ENCODE data around the gene UNC13D.

Gene UNC13D

GRCh38 chr17:75876938-75877751 lies 32.9 kb upstream of the UNC13D start (continued):
- TF ChIP-seq ZNF514 (tag by site-specific recombination; IDR thresholded peaks at IDR 0.05) (no peak), ZNF76 (tag by site-specific recombination; IDR thresholded peaks at IDR 0.05; ENCODE audit: borderline replicate concordance, low read depth) (no peak), KLF9 (tag by site-specific recombination; IDR thresholded peaks at IDR 0.05; ENCODE audit: low read depth) (0 out of 2 replicates have a peak, but pooled peaks have one; percentile 12), ZFP3 (tag by site-specific recombination; IDR thresholded peaks at IDR 0.05; ENCODE audit: low read depth) (no peak), ZNF112 (tag by site-specific recombination; IDR thresholded peaks at IDR 0.05) (no peak), ZNF433 (tag by site-specific recombination; IDR thresholded peaks at IDR 0.05; ENCODE audit: low read depth) (no peak), ZNF596 (tag by site-specific recombination; IDR thresholded peaks at IDR 0.05) (no peak), ZNF366 (tag by site-specific recombination; conservative IDR thresholded peaks at IDR 0.05) (peak; percentile 43; the same call in 1 of the 2 replicates), ZNF707 (tag by site-specific recombination; IDR thresholded peaks at IDR 0.05) (no peak), ZNF239 (tag by site-specific recombination; IDR thresholded peaks at IDR 0.05) (no peak), ZBTB48 (tag by site-specific recombination; IDR thresholded peaks at IDR 0.05) (no peak), ZNF362 (tag by site-specific recombination; IDR thresholded peaks at IDR 0.05) (no peak), KLF1 (tag by site-specific recombination; IDR thresholded peaks at IDR 0.05) (peak; percentile 68; the same call in 1 of the 2 replicates), HOXD13 (CRISPR knock-in tag; IDR thresholded peaks at IDR 0.05; ENCODE audit: borderline replicate concordance) (0 out of 2 replicates have a peak, but pooled peaks have one; percentile 33), ZNF544 (tag by site-specific recombination; IDR thresholded peaks at IDR 0.05) (no peak), ZNF626 (tag by site-specific recombination; IDR thresholded peaks at IDR 0.05) (no peak), KLF7 (tag by site-specific recombination; IDR thresholded peaks at IDR 0.05; ENCODE audit: borderline replicate concordance) (no peak), SP2 (tag by site-specific recombination; IDR thresholded peaks at IDR 0.05) (peak; percentile 58), ZNF529 (tag by site-specific recombination; IDR thresholded peaks at IDR 0.05; ENCODE audit: insufficient replicate concordance) (no peak), ZNF560 (tag by site-specific recombination; IDR thresholded peaks at IDR 0.05; ENCODE audit: borderline replicate concordance) (no peak), ZNF501 (tag by site-specific recombination; IDR thresholded peaks at IDR 0.05) (no peak), ZNF48 (tag by site-specific recombination; IDR thresholded peaks at IDR 0.05) (no peak), ZNF624 (tag by site-specific recombination; IDR thresholded peaks at IDR 0.05) (no peak), ZBTB8A (tag by site-specific recombination; IDR thresholded peaks at IDR 0.05) (peak; percentile 87), GLIS2 (tag by site-specific recombination; IDR thresholded peaks at IDR 0.05) (peak; percentile 74)
- TF ChIP-seq, protein P1, sequence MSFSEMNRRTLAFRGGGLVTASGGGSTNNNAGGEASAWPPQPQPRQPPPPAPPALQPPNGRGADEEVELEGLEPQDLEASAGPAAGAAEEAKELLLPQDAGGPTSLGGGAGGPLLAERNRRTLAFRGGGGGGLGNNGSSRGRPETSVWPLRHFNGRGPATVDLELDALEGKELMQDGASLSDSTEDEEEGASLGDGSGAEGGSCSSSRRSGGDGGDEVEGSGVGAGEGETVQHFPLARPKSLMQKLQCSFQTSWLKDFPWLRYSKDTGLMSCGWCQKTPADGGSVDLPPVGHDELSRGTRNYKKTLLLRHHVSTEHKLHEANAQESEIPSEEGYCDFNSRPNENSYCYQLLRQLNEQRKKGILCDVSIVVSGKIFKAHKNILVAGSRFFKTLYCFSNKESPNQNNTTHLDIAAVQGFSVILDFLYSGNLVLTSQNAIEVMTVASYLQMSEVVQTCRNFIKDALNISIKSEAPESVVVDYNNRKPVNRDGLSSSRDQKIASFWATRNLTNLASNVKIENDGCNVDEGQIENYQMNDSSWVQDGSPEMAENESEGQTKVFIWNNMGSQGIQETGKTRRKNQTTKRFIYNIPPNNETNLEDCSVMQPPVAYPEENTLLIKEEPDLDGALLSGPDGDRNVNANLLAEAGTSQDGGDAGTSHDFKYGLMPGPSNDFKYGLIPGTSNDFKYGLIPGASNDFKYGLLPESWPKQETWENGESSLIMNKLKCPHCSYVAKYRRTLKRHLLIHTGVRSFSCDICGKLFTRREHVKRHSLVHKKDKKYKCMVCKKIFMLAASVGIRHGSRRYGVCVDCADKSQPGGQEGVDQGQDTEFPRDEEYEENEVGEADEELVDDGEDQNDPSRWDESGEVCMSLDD (tag by site-specific recombination; IDR thresholded peaks at IDR 0.05) = 0 out of 2 replicates have a peak, but pooled peaks have one; percentile 25
- TF ChIP-seq, protein P2, sequence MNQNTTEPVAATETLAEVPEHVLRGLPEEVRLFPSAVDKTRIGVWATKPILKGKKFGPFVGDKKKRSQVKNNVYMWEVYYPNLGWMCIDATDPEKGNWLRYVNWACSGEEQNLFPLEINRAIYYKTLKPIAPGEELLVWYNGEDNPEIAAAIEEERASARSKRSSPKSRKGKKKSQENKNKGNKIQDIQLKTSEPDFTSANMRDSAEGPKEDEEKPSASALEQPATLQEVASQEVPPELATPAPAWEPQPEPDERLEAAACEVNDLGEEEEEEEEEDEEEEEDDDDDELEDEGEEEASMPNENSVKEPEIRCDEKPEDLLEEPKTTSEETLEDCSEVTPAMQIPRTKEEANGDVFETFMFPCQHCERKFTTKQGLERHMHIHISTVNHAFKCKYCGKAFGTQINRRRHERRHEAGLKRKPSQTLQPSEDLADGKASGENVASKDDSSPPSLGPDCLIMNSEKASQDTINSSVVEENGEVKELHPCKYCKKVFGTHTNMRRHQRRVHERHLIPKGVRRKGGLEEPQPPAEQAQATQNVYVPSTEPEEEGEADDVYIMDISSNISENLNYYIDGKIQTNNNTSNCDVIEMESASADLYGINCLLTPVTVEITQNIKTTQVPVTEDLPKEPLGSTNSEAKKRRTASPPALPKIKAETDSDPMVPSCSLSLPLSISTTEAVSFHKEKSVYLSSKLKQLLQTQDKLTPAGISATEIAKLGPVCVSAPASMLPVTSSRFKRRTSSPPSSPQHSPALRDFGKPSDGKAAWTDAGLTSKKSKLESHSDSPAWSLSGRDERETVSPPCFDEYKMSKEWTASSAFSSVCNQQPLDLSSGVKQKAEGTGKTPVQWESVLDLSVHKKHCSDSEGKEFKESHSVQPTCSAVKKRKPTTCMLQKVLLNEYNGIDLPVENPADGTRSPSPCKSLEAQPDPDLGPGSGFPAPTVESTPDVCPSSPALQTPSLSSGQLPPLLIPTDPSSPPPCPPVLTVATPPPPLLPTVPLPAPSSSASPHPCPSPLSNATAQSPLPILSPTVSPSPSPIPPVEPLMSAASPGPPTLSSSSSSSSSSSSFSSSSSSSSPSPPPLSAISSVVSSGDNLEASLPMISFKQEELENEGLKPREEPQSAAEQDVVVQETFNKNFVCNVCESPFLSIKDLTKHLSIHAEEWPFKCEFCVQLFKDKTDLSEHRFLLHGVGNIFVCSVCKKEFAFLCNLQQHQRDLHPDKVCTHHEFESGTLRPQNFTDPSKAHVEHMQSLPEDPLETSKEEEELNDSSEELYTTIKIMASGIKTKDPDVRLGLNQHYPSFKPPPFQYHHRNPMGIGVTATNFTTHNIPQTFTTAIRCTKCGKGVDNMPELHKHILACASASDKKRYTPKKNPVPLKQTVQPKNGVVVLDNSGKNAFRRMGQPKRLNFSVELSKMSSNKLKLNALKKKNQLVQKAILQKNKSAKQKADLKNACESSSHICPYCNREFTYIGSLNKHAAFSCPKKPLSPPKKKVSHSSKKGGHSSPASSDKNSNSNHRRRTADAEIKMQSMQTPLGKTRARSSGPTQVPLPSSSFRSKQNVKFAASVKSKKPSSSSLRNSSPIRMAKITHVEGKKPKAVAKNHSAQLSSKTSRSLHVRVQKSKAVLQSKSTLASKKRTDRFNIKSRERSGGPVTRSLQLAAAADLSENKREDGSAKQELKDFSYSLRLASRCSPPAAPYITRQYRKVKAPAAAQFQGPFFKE (tag by site-specific recombination; IDR thresholded peaks at IDR 0.05; ENCODE audit: borderline replicate concordance) = no peak
- TF ChIP-seq, protein P3, sequence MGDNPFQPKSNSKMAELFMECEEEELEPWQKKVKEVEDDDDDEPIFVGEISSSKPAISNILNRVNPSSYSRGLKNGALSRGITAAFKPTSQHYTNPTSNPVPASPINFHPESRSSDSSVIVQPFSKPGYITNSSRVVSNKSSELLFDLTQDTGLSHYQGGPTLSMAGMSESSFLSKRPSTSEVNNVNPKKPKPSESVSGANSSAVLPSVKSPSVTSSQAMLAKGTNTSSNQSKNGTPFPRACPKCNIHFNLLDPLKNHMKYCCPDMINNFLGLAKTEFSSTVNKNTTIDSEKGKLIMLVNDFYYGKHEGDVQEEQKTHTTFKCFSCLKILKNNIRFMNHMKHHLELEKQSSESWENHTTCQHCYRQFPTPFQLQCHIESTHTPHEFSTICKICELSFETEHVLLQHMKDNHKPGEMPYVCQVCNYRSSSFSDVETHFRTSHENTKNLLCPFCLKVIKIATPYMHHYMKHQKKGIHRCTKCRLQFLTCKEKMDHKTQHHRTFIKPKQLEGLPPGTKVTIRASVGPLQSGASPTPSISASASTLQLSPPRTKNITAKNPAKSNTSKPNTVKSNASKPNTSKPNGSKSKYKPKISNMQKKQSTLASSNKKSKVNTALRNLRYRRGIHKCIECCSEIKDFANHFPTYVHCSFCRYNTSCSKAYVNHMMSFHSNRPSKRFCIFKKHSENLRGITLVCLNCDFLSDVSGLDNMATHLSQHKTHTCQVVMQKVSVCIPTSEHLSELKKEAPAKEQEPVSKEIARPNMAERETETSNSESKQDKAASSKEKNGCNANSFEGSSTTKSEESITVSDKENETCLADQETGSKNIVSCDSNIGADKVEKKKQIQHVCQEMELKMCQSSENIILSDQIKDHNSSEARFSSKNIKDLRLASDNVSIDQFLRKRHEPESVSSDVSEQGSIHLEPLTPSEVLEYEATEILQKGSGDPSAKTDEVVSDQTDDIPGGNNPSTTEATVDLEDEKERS (tag by site-specific recombination; IDR thresholded peaks at IDR 0.05) = no peak

All from HEK293 (cell line).